ENCODE measurements around the gene SHLD1. TPM values are rescaled to one million over a fixed set of nuclear protein-coding genes. Genes with fewer than 3 reads are reported as not detected.

SHLD1 gene
- total RNA-seq, 2 donors from 2014 or later: 6.4 to 10.5 TPM

DNA sequence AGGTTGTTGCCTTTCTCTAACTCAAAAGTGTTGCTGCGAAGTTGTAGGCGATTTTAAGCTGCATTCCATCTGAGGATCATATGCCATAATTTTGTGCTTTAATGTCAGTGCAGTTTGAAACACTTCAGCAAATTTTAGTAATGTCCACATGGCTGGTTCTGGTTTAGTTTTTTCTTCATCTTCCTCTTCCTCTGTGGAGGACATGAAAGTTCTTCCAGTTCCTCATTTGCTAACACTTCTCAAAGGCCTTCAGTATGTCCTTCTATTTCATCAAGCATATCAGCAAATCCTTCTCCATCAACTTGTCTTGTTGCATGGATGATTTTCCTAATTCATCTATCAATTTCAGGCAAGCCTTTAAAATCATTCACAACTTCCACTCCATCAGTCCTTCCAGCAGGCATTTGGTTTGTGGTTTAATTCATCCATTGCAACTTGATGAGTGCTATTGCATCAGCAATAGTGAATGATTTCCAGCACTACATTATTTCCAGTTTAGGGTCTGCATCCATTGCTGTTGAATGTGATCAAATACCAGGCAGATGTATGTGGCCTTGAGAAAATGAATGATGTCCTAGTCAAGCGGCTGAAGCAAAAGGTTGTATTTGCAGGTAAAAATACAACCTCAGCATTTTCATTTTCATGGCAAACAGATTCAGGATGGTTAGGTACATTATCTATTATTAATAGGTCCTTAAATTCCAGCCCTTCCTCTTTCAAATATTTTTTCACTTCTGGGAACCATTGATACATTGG, 20.2 kb downstream of the SHLD1 start:
- DNase-seq (ENCODE audit: low spot score): no peak
- Histone ChIP-seq H3K9me3 (no peaks in the 10 kb centered on the region), H3K4me1 (replicated peaks) (peaks cover 5% of the 10 kb centered on the region), H3K27ac (no peak overlapping the region), H3K27me3 (replicated peaks; ENCODE audit: insufficient read depth) (no peaks in the 10 kb centered on the region), H3K4me3 (no peak overlapping the region), H3K36me3 (no peaks in the 10 kb centered on the region)
- no peak for TF ChIP-seq POLR2A (IDR thresholded peaks at IDR 0.05)
- 95% methylated on average over 3 of the region's 3 CpGs for WGBS
- intact Hi-C loops (cut with DNase I): no loop called here

DNA sequence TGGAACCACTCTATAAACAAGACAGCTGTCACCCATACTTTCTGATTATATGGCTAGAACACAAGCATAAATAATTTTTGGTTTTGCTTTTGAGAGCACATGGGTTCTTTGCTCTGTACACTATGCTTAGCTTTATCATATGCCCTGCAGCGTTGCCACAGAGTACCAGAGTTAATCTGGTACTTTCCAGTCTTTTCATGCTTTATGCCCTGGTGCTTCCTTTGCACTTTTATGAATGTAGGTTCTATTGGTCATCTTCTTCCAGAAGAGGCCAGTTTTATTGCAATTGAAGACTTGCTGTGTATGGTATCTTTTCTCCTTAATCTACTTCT, 20.8 kb downstream of the SHLD1 start:
- TF ChIP-seq, protein P1, sequence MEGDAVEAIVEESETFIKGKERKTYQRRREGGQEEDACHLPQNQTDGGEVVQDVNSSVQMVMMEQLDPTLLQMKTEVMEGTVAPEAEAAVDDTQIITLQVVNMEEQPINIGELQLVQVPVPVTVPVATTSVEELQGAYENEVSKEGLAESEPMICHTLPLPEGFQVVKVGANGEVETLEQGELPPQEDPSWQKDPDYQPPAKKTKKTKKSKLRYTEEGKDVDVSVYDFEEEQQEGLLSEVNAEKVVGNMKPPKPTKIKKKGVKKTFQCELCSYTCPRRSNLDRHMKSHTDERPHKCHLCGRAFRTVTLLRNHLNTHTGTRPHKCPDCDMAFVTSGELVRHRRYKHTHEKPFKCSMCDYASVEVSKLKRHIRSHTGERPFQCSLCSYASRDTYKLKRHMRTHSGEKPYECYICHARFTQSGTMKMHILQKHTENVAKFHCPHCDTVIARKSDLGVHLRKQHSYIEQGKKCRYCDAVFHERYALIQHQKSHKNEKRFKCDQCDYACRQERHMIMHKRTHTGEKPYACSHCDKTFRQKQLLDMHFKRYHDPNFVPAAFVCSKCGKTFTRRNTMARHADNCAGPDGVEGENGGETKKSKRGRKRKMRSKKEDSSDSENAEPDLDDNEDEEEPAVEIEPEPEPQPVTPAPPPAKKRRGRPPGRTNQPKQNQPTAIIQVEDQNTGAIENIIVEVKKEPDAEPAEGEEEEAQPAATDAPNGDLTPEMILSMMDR (IDR thresholded peaks at IDR 0.05): no peak
- TF ChIP-seq POLR2A (IDR thresholded peaks at IDR 0.05) (no peak), POLR2AphosphoS5 (IDR thresholded peaks at IDR 0.05) (no peak)
- Histone ChIP-seq H3K36me3 (no peaks in the 10 kb centered on the region), H3K27ac (no peak overlapping the region), H3K27me3 (replicated peaks; ENCODE audit: insufficient read depth) (no peaks in the 10 kb centered on the region), H3K4me3 (no peak overlapping the region), H3K9me3 (no peaks in the 10 kb centered on the region), H3K4me1 (replicated peaks) (peaks cover 5% of the 10 kb centered on the region)
- 93% methylated on average over 1 of the region's 1 CpG for WGBS
- no peak for DNase-seq (ENCODE audit: low spot score)
- intact Hi-C loops (cut with DNase I): no loop called here

DNA sequence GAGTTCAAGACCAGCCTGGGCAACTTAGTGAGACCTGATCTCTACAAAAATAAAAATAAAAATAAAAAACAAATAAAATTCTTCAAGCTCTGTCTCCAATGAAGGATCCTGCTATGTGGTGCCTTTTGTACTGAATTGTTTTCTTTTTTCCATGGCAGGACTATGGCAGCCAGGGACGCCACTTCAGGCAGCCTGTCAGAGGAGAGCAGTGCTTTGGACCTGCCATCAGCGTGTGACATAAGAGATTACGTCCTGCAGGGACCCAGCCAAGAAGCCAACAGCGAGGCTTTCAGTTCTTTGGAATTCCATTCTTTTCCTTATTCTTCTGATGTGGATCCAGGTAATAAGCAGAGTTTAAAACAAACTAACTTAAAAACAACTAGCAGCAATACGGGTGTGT, 22.5 kb downstream of the SHLD1 start:
- WGBS: 40% methylated on average over 5 of the region's 5 CpGs
- no peaks in the 10 kb centered on the region for H3K27me3 ChIP-seq (replicated peaks; ENCODE audit: insufficient read depth)
- H3K4me3 ChIP-seq: no peak overlapping the region
- no peaks in the 10 kb centered on the region for H3K4me1 ChIP-seq (replicated peaks)
- no peaks in the 10 kb centered on the region for H3K9me3 ChIP-seq
- no peaks in the 10 kb centered on the region for H3K36me3 ChIP-seq
- peak overlapping the region; percentile 16 to 66 for H3K27ac ChIP-seq
- DNase-seq (ENCODE audit: low spot score): no peak
- TF ChIP-seq, protein P1 (IDR thresholded peaks at IDR 0.05): no peak
- no peak for TF ChIP-seq POLR2A (IDR thresholded peaks at IDR 0.05)
- TF ChIP-seq POLR2AphosphoS5 (IDR thresholded peaks at IDR 0.05): no peak
- intact Hi-C loops (cut with DNase I): no loop called here

DNA sequence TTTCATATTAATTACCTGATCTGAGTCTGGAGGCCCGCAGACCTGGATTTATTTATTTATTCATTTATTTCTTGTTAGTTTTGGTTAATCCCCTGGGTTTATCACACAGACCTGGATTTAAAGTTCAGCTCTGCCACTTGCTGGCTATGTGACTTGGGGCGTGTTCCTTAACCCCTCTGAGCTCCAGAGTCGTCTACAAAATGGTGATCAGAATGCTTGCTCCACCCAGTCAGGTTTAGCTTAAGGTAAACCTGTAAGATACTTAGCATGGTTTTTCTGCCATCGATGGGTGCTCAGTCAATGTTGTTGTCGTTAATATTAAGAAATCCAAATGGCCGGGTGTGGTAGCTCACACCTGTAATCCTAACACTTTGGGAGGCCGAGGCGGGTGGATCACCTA, 23.4 kb downstream of the SHLD1 start:
- TF ChIP-seq POLR2A (IDR thresholded peaks at IDR 0.05) (no peak), POLR2AphosphoS5 (IDR thresholded peaks at IDR 0.05) (no peak)
- TF ChIP-seq, protein P1 (IDR thresholded peaks at IDR 0.05): no peak
- Histone ChIP-seq H3K9me3 (no peaks in the 10 kb centered on the region), H3K27ac (peak overlapping the region in 1 of 2 donors; percentile 66), H3K4me3 (no peak overlapping the region), H3K4me1 (replicated peaks) (no peaks in the 10 kb centered on the region), H3K27me3 (replicated peaks; ENCODE audit: insufficient read depth) (no peaks in the 10 kb centered on the region), H3K36me3 (no peaks in the 10 kb centered on the region)
- intact Hi-C loops (cut with DNase I): no loop called here
- no peak for DNase-seq (ENCODE audit: low spot score)
- WGBS: 85% methylated on average over 8 of the region's 8 CpGs

DNA sequence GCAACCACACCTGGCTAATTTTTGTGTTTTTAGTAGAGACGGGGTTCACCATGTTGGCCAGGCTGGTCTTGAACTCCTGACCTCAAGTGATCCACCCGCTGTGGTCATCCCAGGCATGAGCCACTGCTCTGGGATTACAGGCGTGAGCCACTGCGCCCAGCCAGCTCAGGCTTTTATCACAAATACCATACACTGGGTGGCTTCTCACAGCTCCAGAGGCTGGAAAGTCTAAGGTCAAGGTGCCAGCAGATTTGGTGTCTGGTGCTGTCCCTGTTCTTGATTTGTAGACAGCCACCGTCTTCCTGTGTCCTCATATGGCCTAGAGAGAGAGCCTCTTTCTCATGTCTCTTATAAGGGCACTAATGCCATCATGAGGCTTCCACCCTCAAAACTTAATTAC, 25.9 kb downstream of the SHLD1 start:
- DNase-seq (ENCODE audit: low spot score): no peak
- Histone ChIP-seq H3K27ac (no peak overlapping the region), H3K4me3 (no peak overlapping the region), H3K4me1 (replicated peaks) (no peaks in the 10 kb centered on the region), H3K27me3 (replicated peaks; ENCODE audit: insufficient read depth) (no peaks in the 10 kb centered on the region), H3K9me3 (no peaks in the 10 kb centered on the region), H3K36me3 (no peaks in the 10 kb centered on the region)
- intact Hi-C loops (cut with DNase I): no loop called here
- TF ChIP-seq, protein P1 (IDR thresholded peaks at IDR 0.05): no peak
- TF ChIP-seq POLR2AphosphoS5 (IDR thresholded peaks at IDR 0.05) (no peak), POLR2A (IDR thresholded peaks at IDR 0.05) (no peak)
- WGBS: 94% methylated on average over 5 of the region's 5 CpGs
